Peyer's patch (tissue), 4 donors: ENCODE data around the gene HOXD12.

ENCODE experiments used
- CTCF ChIP-seq, 6 experiments: fragments of 450-650 bp in 4 of 6; fragments of 200-600 bp in 2 of 6; sonication (generic) in 1 of 6; IDR thresholded peaks; one replicate each; pipeline ENCODE4 v1.5.1; 2017 to 2019; ENCODE audit warnings: antibody characterized with exemption in 6 of 6, mild to moderate bottlenecking in 3 of 6, moderate library complexity in 1 of 6
- POLR2A ChIP-seq, 2 donors: fragments of 450-650 bp; IDR thresholded peaks; one replicate each; pipeline ENCODE4 v1.5.1; 2017; ENCODE audit warnings: antibody characterized with exemption in 2 of 2, mild to moderate bottlenecking in 2 of 2, moderate library complexity in 2 of 2

- TF ChIP-seq CTCF (IDR thresholded peaks at IDR 0.05) (no peak), POLR2A (IDR thresholded peaks at IDR 0.05) (no peak)
These were observed 28.1 kb downstream of the HOXD12 start for GRCh38 chr2:176127774-176128072.
